H9 (cell line): ENCODE results near the gene NKPD1. TPM values are rescaled to one million over a fixed set of nuclear protein-coding genes. Genes with fewer than 3 reads are reported as not detected.

Experiments
- DNase-seq: peaks from one replicate; pipeline ENCODE4 v3.0.0-alpha.2; 2017
- H2AFZ ChIP-seq: one replicate; pipeline ENCODE4 v1.6.1; 2013; ENCODE audit warnings: mild to moderate bottlenecking, low read length, control low read depth, moderate library complexity
- H2AK5ac ChIP-seq: 2 replicates; pipeline ENCODE4 v1.6.1; 2013; ENCODE audit warnings: low read length, control low read depth, mixed read lengths; ENCODE audit not compliant: insufficient read length
- H2BK120ac ChIP-seq: one replicate; pipeline ENCODE4 v1.6.1; 2013; ENCODE audit warnings: low read depth, mild to moderate bottlenecking, low read length, control low read depth, inconsistent platforms; ENCODE audit not compliant: poor library complexity, severe bottlenecking
- H2BK12ac ChIP-seq: 2 replicates; pipeline ENCODE4 v1.6.1; 2013; ENCODE audit warnings: low read length, control low read depth, mixed read lengths, low read depth; ENCODE audit not compliant: insufficient read length
- H2BK15ac ChIP-seq: 2 replicates; pipeline ENCODE4 v1.6.1; 2013; ENCODE audit warnings: low read depth, low read length, control low read depth
- H2BK20ac ChIP-seq: one replicate; pipeline ENCODE4 v1.6.1; 2013; ENCODE audit warnings: low read depth, mild to moderate bottlenecking, low read length, control low read depth, inconsistent platforms; ENCODE audit not compliant: poor library complexity, severe bottlenecking
- H2BK5ac ChIP-seq: 2 replicates; pipeline ENCODE4 v1.6.1; 2013; ENCODE audit warnings: low read length, control low read depth, mixed read lengths; ENCODE audit not compliant: insufficient read length
- H3K14ac ChIP-seq: 2 replicates; pipeline ENCODE4 v1.6.1; 2013; ENCODE audit warnings: low read length, control low read depth; ENCODE audit not compliant: insufficient read depth
- H3K18ac ChIP-seq: 2 replicates; pipeline ENCODE4 v1.6.1; 2013; ENCODE audit warnings: low read depth, mild to moderate bottlenecking, mixed read lengths, low read length, control low read depth; ENCODE audit not compliant: insufficient read length
- H3K23ac ChIP-seq: 2 replicates; pipeline ENCODE4 v1.6.1; 2013; ENCODE audit warnings: low read length, control low read depth, mixed read lengths, low read depth; ENCODE audit not compliant: insufficient read length
- H3K23me2 ChIP-seq: 2 replicates; pipeline ENCODE4 v1.6.1; 2013; ENCODE audit warnings: low read depth, mild to moderate bottlenecking, mixed read lengths, low read length, control low read depth; ENCODE audit not compliant: insufficient read length, poor library complexity, severe bottlenecking
- H3K27ac ChIP-seq: 2 replicates; pipeline ENCODE4 v1.5.1; 2013; ENCODE audit warnings: low read length, control low read depth, mixed read lengths, low read depth; ENCODE audit not compliant: insufficient read length
- H3K27me3 ChIP-seq: 2 replicates; pipeline ENCODE4 v1.6.1; 2013; ENCODE audit warnings: low read length, control low read depth, inconsistent platforms; ENCODE audit not compliant: insufficient read depth
- H3K4ac ChIP-seq: 2 replicates; pipeline ENCODE4 v1.6.1; 2013; ENCODE audit warnings: low read depth, mild to moderate bottlenecking, control low read depth, inconsistent platforms, low read length, moderate library complexity
- H3K4me1 ChIP-seq: 2 replicates; pipeline ENCODE4 v1.6.1; 2013; ENCODE audit warnings: low read length, control low read depth, inconsistent platforms; ENCODE audit not compliant: insufficient read depth
- H3K4me2 ChIP-seq: 2 replicates; pipeline ENCODE4 v1.6.1; 2013; ENCODE audit warnings: low read length, control low read depth, mixed read lengths; ENCODE audit not compliant: insufficient read length, insufficient read depth
- H3K56ac ChIP-seq: 2 replicates; pipeline ENCODE4 v1.6.1; 2013; ENCODE audit warnings: low read depth, mild to moderate bottlenecking, mixed read lengths, low read length, control low read depth; ENCODE audit not compliant: insufficient read length
- H3K79me1 ChIP-seq: 2 replicates; pipeline ENCODE4 v1.6.1; 2013; ENCODE audit warnings: low read depth, mild to moderate bottlenecking, moderate library complexity, low read length, control low read depth, inconsistent platforms; ENCODE audit not compliant: insufficient read depth, poor library complexity, severe bottlenecking
- H3K79me2 ChIP-seq: 2 replicates; pipeline ENCODE4 v1.6.1; 2013; ENCODE audit warnings: low read length, control low read depth, inconsistent platforms; ENCODE audit not compliant: insufficient read depth
- H3K9ac ChIP-seq: 2 replicates; pipeline ENCODE4 v1.6.1; 2013; ENCODE audit warnings: low read length, control low read depth, mixed read lengths; ENCODE audit not compliant: insufficient read length; ENCODE audit errors: extremely low read depth
- H3K9me3 ChIP-seq: one replicate; pipeline ENCODE4 v1.6.1; 2013; ENCODE audit warnings: low read depth, low read length, inconsistent platforms; ENCODE audit not compliant: control insufficient read depth
- H3T11ph ChIP-seq: one replicate; pipeline ENCODE4 v1.6.1; 2013; ENCODE audit warnings: mild to moderate bottlenecking, low read length, control low read depth, inconsistent platforms
- H4K20me1 ChIP-seq: one replicate; pipeline ENCODE4 v1.6.1; 2013; ENCODE audit not compliant: control insufficient read depth, insufficient read length, insufficient read depth
- H4K5ac ChIP-seq: 2 replicates; pipeline ENCODE4 v1.6.1; 2013; ENCODE audit warnings: low read depth, mild to moderate bottlenecking, mixed read lengths, low read length, control low read depth; ENCODE audit not compliant: insufficient read length
- H4K8ac ChIP-seq: replicated peaks from 2 replicates; pipeline ENCODE4 v1.6.1; 2013; ENCODE audit warnings: low read length, control low read depth, mixed read lengths, low read depth; ENCODE audit not compliant: insufficient read length
- H4K91ac ChIP-seq: 2 replicates; pipeline ENCODE4 v1.6.1; 2013; ENCODE audit warnings: low read depth, mild to moderate bottlenecking, moderate library complexity, mixed read lengths, low read length, control low read depth; ENCODE audit not compliant: insufficient read length
- H3K27ac Mint-ChIP-seq, 3 experiments: 2 replicates in 2 of 3; 3 replicates in 1 of 3; pipeline ENCODE4 v1.8.0; 2020 to 2021; ENCODE audit warnings: mixed read lengths in 3 of 3, mild to moderate bottlenecking in 1 of 3, moderate library complexity in 1 of 3
- H3K27me3 Mint-ChIP-seq: 2 replicates; pipeline ENCODE4 v1.8.0; 2021; ENCODE audit warnings: low read depth, mild to moderate bottlenecking, moderate library complexity, mixed read lengths
- H3K36me3 Mint-ChIP-seq, 3 experiments: 2 replicates in 2 of 3; 3 replicates in 1 of 3; pipeline ENCODE4 v1.8.0; 2020 to 2021; ENCODE audit warnings: low read depth in 3 of 3, mixed read lengths in 3 of 3; ENCODE audit not compliant: insufficient read depth in 1 of 3
- H3K4me1 Mint-ChIP-seq, 2 experiments: 2 replicates each; pipeline ENCODE4 v1.8.0; 2020; ENCODE audit warnings: mixed read lengths in 2 of 2
- H3K4me3 Mint-ChIP-seq, 2 experiments: 2 replicates in 1 of 2; 3 replicates in 1 of 2; pipeline ENCODE4 v1.8.0; 2020 to 2021; ENCODE audit warnings: mild to moderate bottlenecking in 2 of 2, mixed read lengths in 2 of 2, moderate library complexity in 1 of 2
- H3K9me3 Mint-ChIP-seq, 2 experiments: 2 replicates in 1 of 2; 3 replicates in 1 of 2; pipeline ENCODE4 v1.8.0; 2020; ENCODE audit warnings: mild to moderate bottlenecking in 2 of 2, mixed read lengths in 2 of 2, moderate library complexity in 1 of 2
- WGBS: extraction: QIAGEN DNeasy Blood & Tissue Kit; methylation state at CpG from one replicate; pipeline ENCODE4 v1.1.7; 2013; ENCODE audit warnings: missing lambda C conversion rate, low lambda C conversion rate, mixed read lengths; ENCODE audit not compliant: insufficient read length; ENCODE audit errors: extremely low coverage; 5-methylcytosine and 5-hydroxymethylcytosine counted together
- total RNA-seq: library from RNA; stranded (reverse); gene quantifications from 2 replicates; pipeline ENCODE4 v1.2.1, GENCODE V29; 2021
- TF ChIP-seq, protein P1 (sequence below): fragments of 200-600 bp; sonication (generic); conservative IDR thresholded peaks from 3 replicates; pipeline ENCODE4 v1.8.0; 2021; ENCODE audit warnings: antibody characterized with exemption, mild to moderate bottlenecking

Gene NKPD1
- total RNA-seq, 1 experiment from 2014 or later: 0.17 TPM

DNA sequence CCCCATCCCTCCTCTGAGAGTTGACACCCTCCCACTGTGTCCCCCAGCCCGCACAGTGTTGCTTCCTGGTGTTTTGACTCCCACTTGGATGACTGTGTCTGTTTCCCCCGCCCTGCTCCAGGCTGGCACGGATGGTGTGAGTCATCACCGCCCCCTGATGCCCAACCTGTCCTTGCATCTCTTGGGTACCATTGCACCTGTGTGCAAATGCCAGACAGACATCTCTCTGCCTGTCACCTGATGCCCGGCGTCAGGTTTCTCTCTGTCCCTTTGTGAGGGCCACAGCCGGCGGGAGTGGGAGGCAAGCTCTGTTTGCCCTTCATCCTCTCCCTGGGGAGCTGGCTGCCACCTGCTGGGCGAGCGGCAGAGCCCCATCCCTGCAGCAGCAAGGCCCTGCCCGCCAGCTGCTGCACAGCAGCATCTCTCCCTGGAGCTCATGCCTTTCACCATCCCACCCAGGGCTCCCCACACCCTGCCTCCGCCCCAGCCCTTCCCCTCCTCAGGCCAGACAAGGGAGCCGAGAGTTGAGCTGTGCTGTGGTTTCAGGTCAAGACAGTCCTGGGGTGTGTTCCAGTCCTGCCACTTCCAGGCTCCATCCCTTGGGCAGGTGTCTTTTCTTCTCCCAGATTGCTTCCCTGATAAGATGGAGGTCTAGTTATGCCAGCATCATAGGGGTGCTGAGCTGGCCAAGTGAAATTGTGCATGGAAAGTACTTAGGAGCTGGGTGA is 29.7 kb downstream of the NKPD1 start:
- Histone ChIP-seq H3K9me3 (no peaks in the 10 kb centered on the region), H3T11ph (no peak overlapping the region), H3K4me2 (no peak overlapping the region), H3K23ac (no peak overlapping the region), H4K8ac (no peak overlapping the region), H3K27me3 (no peaks in the 10 kb centered on the region), H3K9ac (no peak overlapping the region), H2AFZ (no peak overlapping the region), H2BK15ac (no peak overlapping the region), H2BK12ac (no peak overlapping the region), H2BK5ac (no peak overlapping the region), H3K4me1 (no peaks in the 10 kb centered on the region; the same call in 1 of the 2 replicates), H4K20me1 (no peaks in the 10 kb centered on the region), H3K56ac (no peak overlapping the region), H4K5ac (no peak overlapping the region), H2AK5ac (no peak overlapping the region), H3K14ac (no peak overlapping the region), H2BK20ac (no peak overlapping the region), H3K27ac (no peak overlapping the region), H3K18ac (no peak overlapping the region), H3K79me2 (no peaks in the 10 kb centered on the region; the same call in 1 of the 2 replicates), H4K91ac (no peak overlapping the region), H3K23me2 (peaks cover 4% of the 10 kb centered on the region), H2BK120ac (no peak overlapping the region), H3K79me1 (peaks cover 3% of the 10 kb centered on the region), H3K4ac (no peak overlapping the region)
- Mint-ChIP-seq H3K36me3 (no peaks in the 10 kb centered on the region; a peak in 2 of 7 replicates), H3K27ac (peak overlapping the region in 2 of 3 experiments; percentile 86 to 96; a peak in 6 of 7 replicates), H3K4me1 (peaks cover 23 to 27% of the 10 kb centered on the region in 2 experiments), H3K9me3 (no peaks in the 10 kb centered on the region), H3K27me3 (no peaks in the 10 kb centered on the region), H3K4me3 (0 out of 5 replicates have a peak overlapping the region, but pooled peaks of 1 of the 2 experiments have one; percentile 14)
- no peak for DNase-seq
- WGBS: no CpG with 5 or more reads among the region's 13 CpGs
- TF ChIP-seq, protein P1, sequence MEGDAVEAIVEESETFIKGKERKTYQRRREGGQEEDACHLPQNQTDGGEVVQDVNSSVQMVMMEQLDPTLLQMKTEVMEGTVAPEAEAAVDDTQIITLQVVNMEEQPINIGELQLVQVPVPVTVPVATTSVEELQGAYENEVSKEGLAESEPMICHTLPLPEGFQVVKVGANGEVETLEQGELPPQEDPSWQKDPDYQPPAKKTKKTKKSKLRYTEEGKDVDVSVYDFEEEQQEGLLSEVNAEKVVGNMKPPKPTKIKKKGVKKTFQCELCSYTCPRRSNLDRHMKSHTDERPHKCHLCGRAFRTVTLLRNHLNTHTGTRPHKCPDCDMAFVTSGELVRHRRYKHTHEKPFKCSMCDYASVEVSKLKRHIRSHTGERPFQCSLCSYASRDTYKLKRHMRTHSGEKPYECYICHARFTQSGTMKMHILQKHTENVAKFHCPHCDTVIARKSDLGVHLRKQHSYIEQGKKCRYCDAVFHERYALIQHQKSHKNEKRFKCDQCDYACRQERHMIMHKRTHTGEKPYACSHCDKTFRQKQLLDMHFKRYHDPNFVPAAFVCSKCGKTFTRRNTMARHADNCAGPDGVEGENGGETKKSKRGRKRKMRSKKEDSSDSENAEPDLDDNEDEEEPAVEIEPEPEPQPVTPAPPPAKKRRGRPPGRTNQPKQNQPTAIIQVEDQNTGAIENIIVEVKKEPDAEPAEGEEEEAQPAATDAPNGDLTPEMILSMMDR: no peak
